HepG2 (cell line): ENCODE measurements around the gene ABAT.

ENCODE experiments used
- DDIT3 ChIP-seq: sonication (generic); formaldehyde crosslinking; IDR thresholded peaks from 2 replicates; pipeline ENCODE4 v1.4.0; 2020; ENCODE audit warnings: mild to moderate bottlenecking, missing genetic modification reagents
- ELF3 ChIP-seq: IDR thresholded peaks from 2 replicates; pipeline ENCODE4 v1.6.1; 2016; ENCODE audit warnings: missing genetic modification reagents, missing compliant biosample characterization
- ZNF331 ChIP-seq: sonication (generic); formaldehyde crosslinking; IDR thresholded peaks from 2 replicates; pipeline ENCODE4 v1.4.0; 2020; ENCODE audit warnings: missing genetic modification reagents

GRCh38 chr16:8642146-8642545 is 32.3 kb upstream of the ABAT start:
- no peak for TF ChIP-seq DDIT3 (CRISPR knock-in tag)
- no peak for TF ChIP-seq ELF3 (CRISPR knock-in tag)
- TF ChIP-seq ZNF331 (CRISPR knock-in tag) = no peak
